22Rv1 (cell line): ENCODE data around the gene TLE6.

ENCODE experiments used
- ZFX ChIP-seq: fragments of 450-650 bp; IDR thresholded peaks from 2 replicates; pipeline ENCODE4 v1.6.1; 2017; ENCODE audit warnings: antibody characterized with exemption, borderline replicate concordance
- TF ChIP-seq, protein P1 (sequence below): fragments of 450-650 bp; IDR thresholded peaks from 2 replicates; pipeline ENCODE4 v1.5.1; 2017; ENCODE audit warnings: mild to moderate bottlenecking

DNA sequence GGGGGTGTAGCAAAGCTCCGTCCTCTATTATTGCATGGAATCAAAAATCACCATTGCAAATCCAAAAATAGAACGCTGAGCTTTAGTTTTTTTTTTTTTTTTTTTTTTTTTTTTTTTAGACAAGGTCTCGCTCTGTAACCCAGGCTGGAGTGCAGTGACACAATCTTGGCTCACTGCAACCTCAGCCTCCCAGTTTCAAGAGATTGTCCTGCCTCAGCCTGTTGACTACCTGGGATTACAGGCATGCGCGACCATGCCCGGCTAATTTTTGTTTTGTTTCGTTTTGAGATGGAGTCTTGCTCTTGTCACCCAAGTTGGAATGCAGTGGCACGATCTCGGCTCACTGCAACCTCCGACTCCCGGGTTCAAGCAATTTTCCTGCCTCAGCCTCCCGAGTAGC is 17.2 kb upstream of the TLE6 start:
- TF ChIP-seq, protein P1, sequence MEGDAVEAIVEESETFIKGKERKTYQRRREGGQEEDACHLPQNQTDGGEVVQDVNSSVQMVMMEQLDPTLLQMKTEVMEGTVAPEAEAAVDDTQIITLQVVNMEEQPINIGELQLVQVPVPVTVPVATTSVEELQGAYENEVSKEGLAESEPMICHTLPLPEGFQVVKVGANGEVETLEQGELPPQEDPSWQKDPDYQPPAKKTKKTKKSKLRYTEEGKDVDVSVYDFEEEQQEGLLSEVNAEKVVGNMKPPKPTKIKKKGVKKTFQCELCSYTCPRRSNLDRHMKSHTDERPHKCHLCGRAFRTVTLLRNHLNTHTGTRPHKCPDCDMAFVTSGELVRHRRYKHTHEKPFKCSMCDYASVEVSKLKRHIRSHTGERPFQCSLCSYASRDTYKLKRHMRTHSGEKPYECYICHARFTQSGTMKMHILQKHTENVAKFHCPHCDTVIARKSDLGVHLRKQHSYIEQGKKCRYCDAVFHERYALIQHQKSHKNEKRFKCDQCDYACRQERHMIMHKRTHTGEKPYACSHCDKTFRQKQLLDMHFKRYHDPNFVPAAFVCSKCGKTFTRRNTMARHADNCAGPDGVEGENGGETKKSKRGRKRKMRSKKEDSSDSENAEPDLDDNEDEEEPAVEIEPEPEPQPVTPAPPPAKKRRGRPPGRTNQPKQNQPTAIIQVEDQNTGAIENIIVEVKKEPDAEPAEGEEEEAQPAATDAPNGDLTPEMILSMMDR = no peak
- no peak for TF ChIP-seq ZFX
